HG02884 (cell line): ENCODE measurements around the gene ACACB.

Experiments used
- ATAC-seq: cut with Tn5 transposase; IDR thresholded peaks from one replicate; pipeline ENCODE4 v1.9.1; 2021; ENCODE audit warnings: mild to moderate bottlenecking, moderate library complexity; ENCODE audit not compliant: unreplicated experiment

ACACB gene

GRCh38 chr12:109271418-109271817 is 155.0 kb downstream of the ACACB start:
- no peak for ATAC-seq

GRCh38 chr12:109273354-109273753 is 157.0 kb downstream of the ACACB start:
- ATAC-seq: no peak

- ATAC-seq: no peak
These were observed 158.0 kb downstream of the ACACB start for GRCh38 chr12:109274381-109274780.

GRCh38 chr12:109275173-109275572 is 158.8 kb downstream of the ACACB start:
- ATAC-seq: no peak

GRCh38 chr12:109276160-109276559 is 159.8 kb downstream of the ACACB start:
- no peak for ATAC-seq

- ATAC-seq: no peak
These were observed 161.0 kb downstream of the ACACB start for GRCh38 chr12:109277255-109277898.

GRCh38 chr12:109277899-109278762 is 161.7 kb downstream of the ACACB start:
- no peak for ATAC-seq

- no peak for ATAC-seq
These were observed 162.5 kb downstream of the ACACB start for GRCh38 chr12:109278912-109279311.

- no peak for ATAC-seq
These were observed 163.1 kb downstream of the ACACB start for GRCh38 chr12:109279525-109279924.

- ATAC-seq: no peak
These were observed 165.1 kb downstream of the ACACB start for GRCh38 chr12:109281452-109281851.

- no peak for ATAC-seq
These were observed 168.0 kb downstream of the ACACB start for GRCh38 chr12:109284392-109284791.

GRCh38 chr12:109286252-109286651 is 169.9 kb downstream of the ACACB start:
- ATAC-seq: no peak

GRCh38 chr12:109286652-109287051 is 170.3 kb downstream of the ACACB start:
- ATAC-seq: no peak

GRCh38 chr12:109287181-109287580 is 170.8 kb downstream of the ACACB start:
- no peak for ATAC-seq

- no peak for ATAC-seq
These were observed 171.6 kb downstream of the ACACB start for GRCh38 chr12:109287811-109288469.

- ATAC-seq: no peak
These were observed 172.2 kb downstream of the ACACB start for GRCh38 chr12:109288571-109288970.

- no peak for ATAC-seq
These were observed 172.6 kb downstream of the ACACB start for GRCh38 chr12:109289004-109289403.

GRCh38 chr12:109289551-109289950 is 173.2 kb downstream of the ACACB start:
- no peak for ATAC-seq

- no peak for ATAC-seq
These were observed 173.7 kb downstream of the ACACB start for GRCh38 chr12:109290061-109290460.

GRCh38 chr12:109291117-109291516 is 174.7 kb downstream of the ACACB start:
- ATAC-seq: no peak

GRCh38 chr12:109291521-109292341 is 175.3 kb downstream of the ACACB start:
- no peak for ATAC-seq
